Esophagus squamous epithelium (tissue), 4 donors: ENCODE data around the gene USH2A.

Experiments
- CTCF ChIP-seq, 6 experiments: fragments of 450-650 bp in 4 of 6; fragments of 200-600 bp in 2 of 6; sonication (generic) in 2 of 6; IDR thresholded peaks; one replicate each; pipeline ENCODE4 v1.5.1; 2016 to 2019; ENCODE audit warnings: antibody characterized with exemption in 6 of 6, mild to moderate bottlenecking in 4 of 6, moderate library complexity in 4 of 6
- POLR2A ChIP-seq, 4 donors: fragments of 450-650 bp; IDR thresholded peaks; one replicate each; pipeline ENCODE4 v1.6.1; 2017; ENCODE audit warnings: antibody characterized with exemption in 4 of 4, mild to moderate bottlenecking in 4 of 4, moderate library complexity in 3 of 4

GRCh38 chr1:216051071-216051470 lies 372.2 kb downstream of the USH2A start:
- TF ChIP-seq CTCF (IDR thresholded peaks at IDR 0.05) (no peak), POLR2A (IDR thresholded peaks at IDR 0.05) (no peak)
